Suppressor macrophage (primary cell): ENCODE measurements around the gene AGBL5.
A peak's percentile ranks its signal among the peaks of the same experiment; 100 is the strongest.
"Not testable (repeated sequence)": the region's sequence is repeated elsewhere in the genome, so short reads cannot be mapped to it uniquely, and the experiment has no call there.

Experiments used
- DNase-seq, 4 experiments: peaks; one replicate each; pipeline ENCODE4 v3.0.0-alpha.2; 2020 to 2022

Gene AGBL5

DNA sequence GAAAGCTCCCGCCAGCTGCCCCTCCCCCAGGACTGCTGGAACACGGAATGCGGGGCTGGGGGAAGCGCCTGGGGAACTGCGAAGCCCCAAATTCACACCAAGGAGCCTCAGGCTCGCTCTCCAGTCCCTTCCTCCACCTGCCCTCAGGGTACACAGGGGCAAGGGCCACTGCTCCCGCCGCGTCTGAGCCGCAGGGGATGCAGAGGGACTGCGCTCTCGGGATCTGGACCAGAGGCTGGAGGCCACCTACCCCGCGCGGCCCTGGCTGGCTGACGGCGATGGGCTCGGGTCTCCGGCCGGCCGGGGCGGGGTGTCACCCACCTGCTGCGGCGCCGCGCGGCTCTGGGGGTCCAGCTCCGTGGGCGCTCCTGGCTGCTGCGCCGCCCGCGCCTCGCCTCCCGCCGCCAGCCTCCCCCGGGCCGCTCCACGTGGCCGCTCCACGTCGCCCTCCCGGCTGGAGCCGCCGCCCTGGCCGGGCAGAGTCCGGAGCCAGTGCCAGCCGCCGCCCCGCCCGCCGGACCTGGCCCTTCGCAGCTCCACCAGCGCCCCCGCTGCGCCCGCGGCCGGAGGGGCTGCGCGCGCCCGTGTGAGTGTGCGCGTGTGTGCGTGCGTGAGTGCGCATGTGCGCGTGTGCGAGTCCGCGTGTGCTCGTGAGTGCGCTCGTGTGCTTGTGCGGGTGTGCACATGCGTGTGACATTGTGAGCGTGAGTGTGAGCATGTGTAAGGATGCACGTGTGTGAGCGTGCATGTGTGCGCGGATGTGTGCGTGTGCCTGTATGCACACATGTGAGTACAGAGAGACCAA, 67.3 kb downstream of the AGBL5 start, which contains the start of gene CGREF1:
Gene CGREF1 (minus strand): TSS at position 604 of the 805 bp plus-strand sequence. CDS start 14,762 bp downstream, outside the sequence.
- DNase-seq, result peak in 2 of 4 experiments; percentile 22 to 41

DNA sequence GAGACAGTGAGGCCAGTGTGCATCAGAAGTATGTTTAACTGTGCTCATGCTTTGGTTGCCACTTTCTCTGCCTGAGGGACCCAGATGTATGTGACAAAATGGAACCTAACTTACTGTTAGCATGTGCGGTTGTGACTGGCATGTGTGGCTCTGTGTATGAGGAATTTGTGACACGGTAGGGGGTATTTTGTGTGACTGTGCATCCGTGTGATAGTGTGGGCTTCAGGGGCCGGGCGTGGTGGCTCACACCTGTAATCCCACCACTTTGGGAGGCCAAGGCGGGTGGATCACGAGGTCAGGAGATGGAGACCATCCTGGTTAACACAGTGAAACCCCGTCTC, 67.8 kb downstream of the AGBL5 start:
- DNase-seq, result not testable (repeated sequence)
